K562 (cell line): ENCODE results near the gene KIF26B. TPM values are rescaled to one million over a fixed set of nuclear protein-coding genes. Genes with fewer than 3 reads are reported as not detected.

Experiments
- DMBX1 ChIP-seq: fragments of 250-450 bp; sonication (Bioruptor Pico); IDR thresholded peaks from 2 replicates; pipeline ENCODE4 v1.8.0; 2022; ENCODE audit warnings: inconsistent platforms, mild to moderate bottlenecking, moderate library complexity, borderline replicate concordance
- E2F8 ChIP-seq: fragments of 450-650 bp; IDR thresholded peaks from 2 replicates; pipeline ENCODE4 v1.7.1; 2018; ENCODE audit warnings: mild to moderate bottlenecking, low read depth; ENCODE audit not compliant: partially characterized antibody
- EP400 ChIP-seq: fragments of 450-650 bp; IDR thresholded peaks from 2 replicates; pipeline ENCODE4 v1.6.1; 2017; ENCODE audit warnings: antibody characterized with exemption, mild to moderate bottlenecking, moderate library complexity
- ETS1 ChIP-seq: conservative IDR thresholded peaks from 2 replicates; pipeline ENCODE4 v1.6.1; 2011; ENCODE audit warnings: low read depth, mild to moderate bottlenecking, low read length; ENCODE audit not compliant: control insufficient read depth
- GABPB1 ChIP-seq: sonication (generic); formaldehyde crosslinking; IDR thresholded peaks from 2 replicates; pipeline ENCODE4 v1.8.0; 2022; ENCODE audit warnings: mild to moderate bottlenecking, missing genetic modification reagents
- LCOR ChIP-seq: sonication (generic); formaldehyde crosslinking; IDR thresholded peaks from 2 replicates; pipeline ENCODE4 v1.8.0; 2022; ENCODE audit warnings: mild to moderate bottlenecking, missing genetic modification reagents
- MGA ChIP-seq: fragments of 450-650 bp; IDR thresholded peaks from 2 replicates; pipeline ENCODE4 v1.6.1; 2016; ENCODE audit warnings: mild to moderate bottlenecking, moderate library complexity
- NFATC3 ChIP-seq: fragments of 450-650 bp; IDR thresholded peaks from 2 replicates; pipeline ENCODE4 v1.6.1; 2017; ENCODE audit warnings: mild to moderate bottlenecking
- RFX5 ChIP-seq: IDR thresholded peaks from 2 replicates; pipeline ENCODE4 v1.6.1; 2011; ENCODE audit warnings: low read depth, mild to moderate bottlenecking, improper control_type of control experiment, low read length
- XRCC5 ChIP-seq: fragments of 200-400 bp; formaldehyde crosslinking; IDR thresholded peaks from 2 replicates; pipeline ENCODE4 v1.6.1; 2017; ENCODE audit warnings: low read depth, mild to moderate bottlenecking, low read length
- ZKSCAN3 ChIP-seq: fragments of 250-450 bp; sonication (Bioruptor Pico); IDR thresholded peaks from 2 replicates; pipeline ENCODE4 v1.4.0; 2020
- polyA plus RNA-seq, 8 experiments: library from polyadenylated mRNA; depleted of rRNA in 4 of 8; stranded (reverse) in 5 of 8; unstranded in 3 of 8; fragments of >200 nt; fragmentation: Nextera tagmentation in 2 of 8; fragmentation: Illumina TruSeq in 1 of 8; extraction: Ambion mirVana in 2 of 8; extraction: Trizol in 1 of 8; gene quantifications; 2 replicates each; pipeline versions ENCODE4 v1.2.1 to v1.2.3, GENCODE V29; 2011 to 2014; ENCODE audit warnings: inconsistent platforms in 1 of 8, missing spikeins in 1 of 8
- total RNA-seq, 7 experiments: library from RNA; depleted of rRNA in 6 of 7; stranded (reverse); fragments of >200 nt in 6 of 7; fragmentation: Illumina TruSeq in 2 of 7; extraction: Trizol in 2 of 7; gene quantifications; 2 replicates each; pipeline versions ENCODE4 v1.2.1 to v1.2.3, GENCODE V29; 2011 to 2021; ENCODE audit warnings: low replicate concordance in 1 of 7

The KIF26B gene
- total and polyA plus RNA-seq, 9 of the 15 experiments (the other 6 are each of a cell fraction or from before 2014, with no cell fraction given) = 0.02 to 0.08 (median 0.03) TPM; not detected in 6

GRCh38 chr1:245322673-245323072, 167.9 kb downstream of the KIF26B start (continued):
- TF ChIP-seq MGA (no peak), NFATC3 (no peak), LCOR (CRISPR knock-in tag) (no peak), GABPB1 (no peak), ETS1 (no peak), RFX5 (no peak), E2F8 (no peak), EP400 (no peak), XRCC5 (no peak), ZKSCAN3 (CRISPR knock-in tag) (no peak), DMBX1 (no peak)
